ENCODE results near the gene PSG3.
"Not testable (repeated sequence)": the region's sequence is repeated elsewhere in the genome, so short reads cannot be mapped to it uniquely, and the experiment has no call there.

Gene PSG3

DNA sequence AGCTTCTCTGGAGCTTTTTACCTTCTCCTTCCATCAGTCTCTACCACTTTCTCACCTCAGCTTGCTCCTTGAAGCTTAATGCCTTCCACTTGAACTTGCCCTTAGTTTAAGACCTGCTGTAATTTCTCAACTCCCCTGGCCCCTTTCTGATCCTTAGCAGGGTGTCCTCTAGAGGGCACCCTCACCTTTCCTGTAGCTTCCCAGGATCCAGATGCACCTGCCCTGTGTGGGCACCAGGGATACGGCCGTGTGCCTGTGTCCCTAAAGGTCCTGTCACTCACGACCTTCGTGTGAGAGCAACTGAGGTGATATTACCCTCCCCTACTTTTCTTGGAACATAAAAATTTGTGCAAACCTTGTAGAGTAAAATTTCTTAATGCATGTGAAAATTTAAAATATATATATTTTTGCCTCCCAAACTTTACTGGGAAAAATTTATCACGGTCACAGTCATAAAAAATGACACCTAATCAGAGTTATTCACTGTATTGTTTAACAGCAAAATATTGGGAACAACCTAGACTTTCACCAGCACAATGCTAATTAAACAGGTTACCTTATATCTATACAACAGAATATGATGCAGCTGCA lies 46.4 kb downstream of the PSG3 start:
- peak in 2 of 3 donors; percentile 4 to 33 for DNase-seq

DNA sequence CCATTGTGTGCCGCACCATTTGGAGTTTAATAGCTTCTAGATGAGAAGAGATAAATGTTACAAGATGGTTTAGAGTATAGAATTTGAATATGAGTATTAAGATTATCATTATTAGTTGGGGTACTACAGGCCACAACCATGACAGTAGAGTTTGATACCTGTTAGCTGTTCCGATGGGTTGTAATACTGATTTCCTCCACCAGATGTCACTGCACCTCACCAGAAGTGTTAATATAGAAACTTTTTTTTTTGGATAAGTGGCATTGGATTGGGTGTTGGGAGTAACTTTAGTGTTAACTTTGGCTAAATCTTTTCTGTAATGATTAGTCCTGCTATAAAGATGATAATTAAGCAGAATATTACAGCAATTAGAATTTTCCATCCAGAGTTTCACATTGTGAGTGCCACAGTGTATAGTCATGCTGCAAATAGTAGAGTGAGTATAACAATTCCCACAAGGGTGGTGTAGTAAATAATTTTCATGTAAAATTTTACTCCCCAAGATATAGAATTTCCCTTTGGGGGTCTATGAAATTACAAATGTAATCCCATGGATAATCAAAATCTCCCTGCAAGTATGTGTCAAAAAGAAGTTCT lies 56.3 kb downstream of the PSG3 start:
- peak; percentile 52 to 61 (median 53) for DNase-seq

DNA sequence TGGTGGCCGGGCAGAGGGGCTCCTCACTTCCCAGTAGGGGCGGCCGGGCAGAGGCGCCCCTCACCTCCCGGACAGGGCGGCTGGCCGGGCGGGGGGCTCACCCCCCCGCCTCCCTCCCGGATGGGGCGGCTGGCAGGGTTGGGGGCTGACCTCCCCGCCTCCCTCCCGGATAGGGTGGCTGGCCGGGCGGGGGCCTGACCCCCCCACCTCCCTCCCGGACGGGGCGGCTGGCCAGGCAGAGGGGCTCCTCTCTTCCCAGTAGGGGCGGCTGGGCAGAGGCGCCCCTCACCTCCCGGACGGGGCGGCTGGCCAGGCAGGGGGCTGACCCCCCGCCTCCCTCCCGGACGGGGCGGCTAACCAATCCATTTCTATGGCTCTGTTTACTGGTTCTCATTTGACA lies 64.0 kb downstream of the PSG3 start:
- DNase-seq = not testable (repeated sequence)

DNA sequence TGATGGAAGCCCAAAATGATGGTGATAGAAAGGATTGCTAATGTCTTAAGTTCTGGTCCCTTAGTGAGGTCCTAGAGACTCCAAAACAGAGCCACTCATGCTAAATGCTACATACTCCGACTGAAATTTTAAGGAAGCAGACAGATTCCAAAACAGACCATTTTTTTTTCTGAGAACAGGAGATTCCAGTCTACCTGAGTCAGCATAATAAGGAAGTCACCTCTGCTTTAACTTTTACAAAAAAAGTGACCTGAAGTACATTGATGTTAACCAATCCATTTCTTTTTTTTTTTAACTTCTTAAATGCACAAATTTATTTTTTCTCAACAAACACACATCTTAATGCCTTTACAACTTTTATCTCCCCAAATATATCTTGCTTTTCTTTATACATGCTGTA lies 65.7 kb downstream of the PSG3 start:
- not testable (repeated sequence) for DNase-seq

Data from suppressor macrophage treated with lipopolysaccharide for 1 hour (primary cell).